ENCODE data around the gene BTN3A1.

Gene BTN3A1

GRCh38 chr6:26428206-26428605 is 26.1 kb downstream of the BTN3A1 start (continued):
- no peak for TF ChIP-seq RBAK (tag by site-specific recombination; IDR thresholded peaks at IDR 0.05)
- TF ChIP-seq, protein P1, sequence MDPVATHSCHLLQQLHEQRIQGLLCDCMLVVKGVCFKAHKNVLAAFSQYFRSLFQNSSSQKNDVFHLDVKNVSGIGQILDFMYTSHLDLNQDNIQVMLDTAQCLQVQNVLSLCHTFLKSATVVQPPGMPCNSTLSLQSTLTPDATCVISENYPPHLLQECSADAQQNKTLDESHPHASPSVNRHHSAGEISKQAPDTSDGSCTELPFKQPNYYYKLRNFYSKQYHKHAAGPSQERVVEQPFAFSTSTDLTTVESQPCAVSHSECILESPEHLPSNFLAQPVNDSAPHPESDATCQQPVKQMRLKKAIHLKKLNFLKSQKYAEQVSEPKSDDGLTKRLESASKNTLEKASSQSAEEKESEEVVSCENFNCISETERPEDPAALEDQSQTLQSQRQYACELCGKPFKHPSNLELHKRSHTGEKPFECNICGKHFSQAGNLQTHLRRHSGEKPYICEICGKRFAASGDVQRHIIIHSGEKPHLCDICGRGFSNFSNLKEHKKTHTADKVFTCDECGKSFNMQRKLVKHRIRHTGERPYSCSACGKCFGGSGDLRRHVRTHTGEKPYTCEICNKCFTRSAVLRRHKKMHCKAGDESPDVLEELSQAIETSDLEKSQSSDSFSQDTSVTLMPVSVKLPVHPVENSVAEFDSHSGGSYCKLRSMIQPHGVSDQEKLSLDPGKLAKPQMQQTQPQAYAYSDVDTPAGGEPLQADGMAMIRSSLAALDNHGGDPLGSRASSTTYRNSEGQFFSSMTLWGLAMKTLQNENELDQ (tag by site-specific recombination; IDR thresholded peaks at IDR 0.05; ENCODE audit: low read depth) = no peak
- no peak for TF ChIP-seq ZNF169 (tag by site-specific recombination; IDR thresholded peaks at IDR 0.05)
- no peak for TF ChIP-seq ZNF558 (tag by site-specific recombination; IDR thresholded peaks at IDR 0.05)
- TF ChIP-seq ZNF146 (tag by site-specific recombination; IDR thresholded peaks at IDR 0.05) = no peak
- no peak for TF ChIP-seq ZFHX2 (tag by site-specific recombination; conservative IDR thresholded peaks at IDR 0.05)
- no peak for TF ChIP-seq SETDB1 (IDR thresholded peaks at IDR 0.05; ENCODE audit: insufficient read length, low read length)
- TF ChIP-seq REPIN1 (tag by site-specific recombination; IDR thresholded peaks at IDR 0.05; ENCODE audit: low read depth) = no peak
- TF ChIP-seq, protein P2, sequence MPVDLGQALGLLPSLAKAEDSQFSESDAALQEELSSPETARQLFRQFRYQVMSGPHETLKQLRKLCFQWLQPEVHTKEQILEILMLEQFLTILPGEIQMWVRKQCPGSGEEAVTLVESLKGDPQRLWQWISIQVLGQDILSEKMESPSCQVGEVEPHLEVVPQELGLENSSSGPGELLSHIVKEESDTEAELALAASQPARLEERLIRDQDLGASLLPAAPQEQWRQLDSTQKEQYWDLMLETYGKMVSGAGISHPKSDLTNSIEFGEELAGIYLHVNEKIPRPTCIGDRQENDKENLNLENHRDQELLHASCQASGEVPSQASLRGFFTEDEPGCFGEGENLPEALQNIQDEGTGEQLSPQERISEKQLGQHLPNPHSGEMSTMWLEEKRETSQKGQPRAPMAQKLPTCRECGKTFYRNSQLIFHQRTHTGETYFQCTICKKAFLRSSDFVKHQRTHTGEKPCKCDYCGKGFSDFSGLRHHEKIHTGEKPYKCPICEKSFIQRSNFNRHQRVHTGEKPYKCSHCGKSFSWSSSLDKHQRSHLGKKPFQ (tag by site-specific recombination; IDR thresholded peaks at IDR 0.05) = no peak
- no peak for TF ChIP-seq ZNF292 (tag by site-specific recombination; IDR thresholded peaks at IDR 0.05; ENCODE audit: borderline replicate concordance, low read depth)
- TF ChIP-seq ZFP41 (tag by site-specific recombination; IDR thresholded peaks at IDR 0.05; ENCODE audit: borderline replicate concordance) = no peak
- TF ChIP-seq SALL2 (tag by site-specific recombination; IDR thresholded peaks at IDR 0.05; ENCODE audit: borderline replicate concordance) = no peak

- no peak overlapping the region for H3K27ac ChIP-seq (ENCODE audit: extremely low read depth, low read depth, low read length)
- H3K4me1 ChIP-seq (ENCODE audit: control insufficient read depth, insufficient read depth, low read length) = no peaks in the 10 kb centered on the region
- ChIA-PET POLR2A (no interaction called here), CTCF (no interaction called here)
- no peaks in the 10 kb centered on the region for H3K9me3 ChIP-seq (ENCODE audit: control insufficient read depth, insufficient read depth, low read depth, low read length)
- H3K4me3 ChIP-seq (ENCODE audit: low read depth, low read length) = no peak overlapping the region
- peaks cover 12 to 70% of the 10 kb centered on the region in 2 experiments for H3K36me3 ChIP-seq (ENCODE audit: control insufficient read depth in 2 of 2, insufficient read depth in 1 of 2, low read length in 2 of 2)
- TF ChIP-seq ZNF473 (tag by site-specific recombination; IDR thresholded peaks at IDR 0.05) = no peak
- TF ChIP-seq, protein P3, sequence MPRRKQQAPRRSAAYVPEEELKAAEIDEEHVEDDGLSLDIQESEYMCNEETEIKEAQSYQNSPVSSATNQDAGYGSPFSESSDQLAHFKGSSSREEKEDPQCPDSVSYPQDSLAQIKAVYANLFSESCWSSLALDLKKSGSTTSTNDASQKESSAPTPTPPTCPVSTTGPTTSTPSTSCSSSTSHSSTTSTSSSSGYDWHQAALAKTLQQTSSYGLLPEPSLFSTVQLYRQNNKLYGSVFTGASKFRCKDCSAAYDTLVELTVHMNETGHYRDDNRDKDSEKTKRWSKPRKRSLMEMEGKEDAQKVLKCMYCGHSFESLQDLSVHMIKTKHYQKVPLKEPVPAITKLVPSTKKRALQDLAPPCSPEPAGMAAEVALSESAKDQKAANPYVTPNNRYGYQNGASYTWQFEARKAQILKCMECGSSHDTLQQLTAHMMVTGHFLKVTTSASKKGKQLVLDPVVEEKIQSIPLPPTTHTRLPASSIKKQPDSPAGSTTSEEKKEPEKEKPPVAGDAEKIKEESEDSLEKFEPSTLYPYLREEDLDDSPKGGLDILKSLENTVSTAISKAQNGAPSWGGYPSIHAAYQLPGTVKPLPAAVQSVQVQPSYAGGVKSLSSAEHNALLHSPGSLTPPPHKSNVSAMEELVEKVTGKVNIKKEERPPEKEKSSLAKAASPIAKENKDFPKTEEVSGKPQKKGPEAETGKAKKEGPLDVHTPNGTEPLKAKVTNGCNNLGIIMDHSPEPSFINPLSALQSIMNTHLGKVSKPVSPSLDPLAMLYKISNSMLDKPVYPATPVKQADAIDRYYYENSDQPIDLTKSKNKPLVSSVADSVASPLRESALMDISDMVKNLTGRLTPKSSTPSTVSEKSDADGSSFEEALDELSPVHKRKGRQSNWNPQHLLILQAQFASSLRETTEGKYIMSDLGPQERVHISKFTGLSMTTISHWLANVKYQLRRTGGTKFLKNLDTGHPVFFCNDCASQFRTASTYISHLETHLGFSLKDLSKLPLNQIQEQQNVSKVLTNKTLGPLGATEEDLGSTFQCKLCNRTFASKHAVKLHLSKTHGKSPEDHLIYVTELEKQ (tag by site-specific recombination; IDR thresholded peaks at IDR 0.05; ENCODE audit: borderline replicate concordance) = no peak
- TF ChIP-seq, protein P4, sequence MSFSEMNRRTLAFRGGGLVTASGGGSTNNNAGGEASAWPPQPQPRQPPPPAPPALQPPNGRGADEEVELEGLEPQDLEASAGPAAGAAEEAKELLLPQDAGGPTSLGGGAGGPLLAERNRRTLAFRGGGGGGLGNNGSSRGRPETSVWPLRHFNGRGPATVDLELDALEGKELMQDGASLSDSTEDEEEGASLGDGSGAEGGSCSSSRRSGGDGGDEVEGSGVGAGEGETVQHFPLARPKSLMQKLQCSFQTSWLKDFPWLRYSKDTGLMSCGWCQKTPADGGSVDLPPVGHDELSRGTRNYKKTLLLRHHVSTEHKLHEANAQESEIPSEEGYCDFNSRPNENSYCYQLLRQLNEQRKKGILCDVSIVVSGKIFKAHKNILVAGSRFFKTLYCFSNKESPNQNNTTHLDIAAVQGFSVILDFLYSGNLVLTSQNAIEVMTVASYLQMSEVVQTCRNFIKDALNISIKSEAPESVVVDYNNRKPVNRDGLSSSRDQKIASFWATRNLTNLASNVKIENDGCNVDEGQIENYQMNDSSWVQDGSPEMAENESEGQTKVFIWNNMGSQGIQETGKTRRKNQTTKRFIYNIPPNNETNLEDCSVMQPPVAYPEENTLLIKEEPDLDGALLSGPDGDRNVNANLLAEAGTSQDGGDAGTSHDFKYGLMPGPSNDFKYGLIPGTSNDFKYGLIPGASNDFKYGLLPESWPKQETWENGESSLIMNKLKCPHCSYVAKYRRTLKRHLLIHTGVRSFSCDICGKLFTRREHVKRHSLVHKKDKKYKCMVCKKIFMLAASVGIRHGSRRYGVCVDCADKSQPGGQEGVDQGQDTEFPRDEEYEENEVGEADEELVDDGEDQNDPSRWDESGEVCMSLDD (tag by site-specific recombination; IDR thresholded peaks at IDR 0.05) = no peak
- no peak for TF ChIP-seq ZNF664 (tag by site-specific recombination; IDR thresholded peaks at IDR 0.05)
- no peak for TF ChIP-seq ZIC2 (tag by site-specific recombination; IDR thresholded peaks at IDR 0.05)
- TF ChIP-seq ZNF548 (tag by site-specific recombination; IDR thresholded peaks at IDR 0.05) = no peak
- no peak for TF ChIP-seq ZNF571 (tag by site-specific recombination; IDR thresholded peaks at IDR 0.05)
- TF ChIP-seq ZNF692 (tag by site-specific recombination; IDR thresholded peaks at IDR 0.05) = no peak
- TF ChIP-seq ZNF138 (tag by site-specific recombination; IDR thresholded peaks at IDR 0.05; ENCODE audit: borderline replicate concordance) = no peak
- no peak for TF ChIP-seq TRIM28 (IDR thresholded peaks at IDR 0.05; ENCODE audit: borderline replicate concordance, low read length)
- no peak for TF ChIP-seq TCF7L2 (IDR thresholded peaks at IDR 0.05; ENCODE audit: borderline replicate concordance, low read depth, low read length)
- TF ChIP-seq, protein P5, sequence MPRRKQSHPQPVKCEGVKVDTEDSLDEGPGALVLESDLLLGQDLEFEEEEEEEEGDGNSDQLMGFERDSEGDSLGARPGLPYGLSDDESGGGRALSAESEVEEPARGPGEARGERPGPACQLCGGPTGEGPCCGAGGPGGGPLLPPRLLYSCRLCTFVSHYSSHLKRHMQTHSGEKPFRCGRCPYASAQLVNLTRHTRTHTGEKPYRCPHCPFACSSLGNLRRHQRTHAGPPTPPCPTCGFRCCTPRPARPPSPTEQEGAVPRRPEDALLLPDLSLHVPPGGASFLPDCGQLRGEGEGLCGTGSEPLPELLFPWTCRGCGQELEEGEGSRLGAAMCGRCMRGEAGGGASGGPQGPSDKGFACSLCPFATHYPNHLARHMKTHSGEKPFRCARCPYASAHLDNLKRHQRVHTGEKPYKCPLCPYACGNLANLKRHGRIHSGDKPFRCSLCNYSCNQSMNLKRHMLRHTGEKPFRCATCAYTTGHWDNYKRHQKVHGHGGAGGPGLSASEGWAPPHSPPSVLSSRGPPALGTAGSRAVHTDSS (tag by site-specific recombination; IDR thresholded peaks at IDR 0.05) = no peak
- no peak for TF ChIP-seq ZNF214 (tag by site-specific recombination; IDR thresholded peaks at IDR 0.05; ENCODE audit: borderline replicate concordance)
Observed at GRCh38 chr6:26430787-26431186, 28.7 kb downstream of the BTN3A1 start.
